HEK293T (cell line): Measurements from ENCODE around the gene WDR90.
A peak's percentile ranks its signal among the peaks of the same experiment; 100 is the strongest.

ENCODE experiments used
- CTCF ChIA-PET: fragments of 350-600 bp; formaldehyde crosslinking; extraction: SDS; loops from one replicate; lab custom pipeline; 2021; ENCODE audit warnings: antibody characterized with exemption, inconsistent platforms; lab: Yijun Ruan, JAX
- POLR2A ChIA-PET: fragments of 350-600 bp; formaldehyde crosslinking; extraction: SDS; loops from one replicate; lab custom pipeline; 2020; ENCODE audit warnings: antibody characterized with exemption, inconsistent platforms; lab: Yijun Ruan, JAX
- DNase-seq: peaks from one replicate; pipeline ENCODE4 v3.0.0; 2012; ENCODE audit warnings: mixed read lengths; ENCODE audit errors: extremely low spot score
- ARNT ChIP-seq: fragments of 450-650 bp; IDR thresholded peaks from 2 replicates; pipeline ENCODE4 v1.6.1; 2017; ENCODE audit warnings: mild to moderate bottlenecking
- BHLHE40 ChIP-seq: fragments of 450-650 bp; IDR thresholded peaks from 2 replicates; pipeline ENCODE4 v1.6.1; 2016; ENCODE audit warnings: mild to moderate bottlenecking, moderate library complexity, borderline replicate concordance
- CTBP1 ChIP-seq: fragments of 450-650 bp; IDR thresholded peaks from 2 replicates; pipeline ENCODE4 v1.6.1; 2016; ENCODE audit warnings: borderline replicate concordance
- ELF4 ChIP-seq: fragments of 450-650 bp; IDR thresholded peaks from 2 replicates; pipeline ENCODE4 v1.6.1; 2017; ENCODE audit warnings: antibody characterized with exemption
- FOXK2 ChIP-seq: fragments of 450-650 bp; IDR thresholded peaks from 2 replicates; pipeline ENCODE4 v1.6.1; 2016; ENCODE audit warnings: mild to moderate bottlenecking
- FOXM1 ChIP-seq: fragments of 450-650 bp; IDR thresholded peaks from 2 replicates; pipeline ENCODE4 v1.6.1; 2017; ENCODE audit warnings: mild to moderate bottlenecking, borderline replicate concordance
- HDGF ChIP-seq: fragments of 450-650 bp; IDR thresholded peaks from 2 replicates; pipeline ENCODE4 v1.6.1; 2017; ENCODE audit warnings: antibody characterized with exemption, borderline replicate concordance
- L3MBTL2 ChIP-seq: fragments of 450-650 bp; conservative IDR thresholded peaks from 2 replicates; pipeline ENCODE4 v1.6.1; 2016; ENCODE audit warnings: mild to moderate bottlenecking
- LEF1 ChIP-seq: fragments of 450-650 bp; IDR thresholded peaks from 2 replicates; pipeline ENCODE4 v1.6.1; 2017; ENCODE audit warnings: mild to moderate bottlenecking, borderline replicate concordance
- NFRKB ChIP-seq: fragments of 450-650 bp; IDR thresholded peaks from 2 replicates; pipeline ENCODE4 v1.6.1; 2016; ENCODE audit warnings: mild to moderate bottlenecking, moderate library complexity
- PKNOX1 ChIP-seq: fragments of 450-650 bp; IDR thresholded peaks from 2 replicates; pipeline ENCODE4 v1.6.1; 2016
- SP1 ChIP-seq: fragments of 450-650 bp; IDR thresholded peaks from 2 replicates; pipeline ENCODE4 v1.6.1; 2017
- SUZ12 ChIP-seq: fragments of 450-650 bp; IDR thresholded peaks from 2 replicates; pipeline ENCODE4 v1.6.1; 2016; ENCODE audit warnings: mild to moderate bottlenecking
- TARDBP ChIP-seq: fragments of 450-650 bp; IDR thresholded peaks from 2 replicates; pipeline ENCODE4 v1.6.1; 2016
- ZNF384 ChIP-seq: fragments of 450-650 bp; IDR thresholded peaks from 2 replicates; pipeline ENCODE4 v1.6.1; 2016

The WDR90 gene

GRCh38 chr16:667113-667779 is 18.1 kb downstream of the WDR90 start:
- no peak for TF ChIP-seq TARDBP
- peak; percentile 76; the same call in 1 of the 2 replicates for TF ChIP-seq HDGF
- no peak for DNase-seq
- ChIA-PET CTCF (interaction anchor here (0.7 to 1.0 kb wide), 2 partner anchors 14 to 23 kb away, joined by 3 read pairs; partner anchors contain the start of gene WDR24), POLR2A (interaction anchor here (0.9 to 3.0 kb wide), 5 partner anchors 12 to 31 kb away, joined by 3 to 13 read pairs (median 4); partner anchors contain the start of genes METTL26 and WDR90)

- peak; percentile 90 for DNase-seq
- ChIA-PET CTCF (interaction anchor here (0.7 to 1.0 kb wide), 2 partner anchors 15 to 22 kb away, joined by 3 read pairs; partner anchors contain the start of gene WDR24), POLR2A (interaction anchor here (0.9 to 3.0 kb wide), 5 partner anchors 11 to 32 kb away, joined by 3 to 13 read pairs (median 4); partner anchors contain the start of genes METTL26 and WDR90)
- TF ChIP-seq FOXM1 (peak; percentile 70; the same call in 1 of the 2 replicates), SUZ12 (no peak), ARNT (peak; percentile 80), ZNF384 (no peak)
These were observed 18.8 kb downstream of the WDR90 start, which contains the start of gene RHOT2 for GRCh38 chr16:667780-668518. Gene RHOT2, plus strand, starts transcription at chr16:668132. Its CDS starts 68 bp downstream, at chr16:668200.

- CTCF ChIA-PET, result no interaction called here
- POLR2A ChIA-PET, result interaction anchor here (1.1 to 3.0 kb wide), 3 partner anchors 11 to 33 kb away, joined by 3 to 13 read pairs (median 9); partner anchors contain the start of genes METTL26 and STUB1
- DNase-seq, result no peak
- TF ChIP-seq ARNT, result no peak
- TF ChIP-seq FOXK2, result no peak
- no peak for TF ChIP-seq NFRKB
- no peak for TF ChIP-seq PKNOX1
- no peak for TF ChIP-seq HDGF
- no peak for TF ChIP-seq SUZ12
These were observed 19.5 kb downstream of the WDR90 start for GRCh38 chr16:668519-669171.

- no peak for TF ChIP-seq PKNOX1
- no peak for TF ChIP-seq HDGF
- TF ChIP-seq FOXM1, result no peak
- no peak for TF ChIP-seq NFRKB
- DNase-seq, result no peak
- ChIA-PET CTCF (no interaction called here), POLR2A (interaction anchor here (1.8 to 3.0 kb wide), 2 partner anchors 10 to 12 kb away, joined by 9 to 13 read pairs; partner anchors contain the start of gene STUB1)
These were observed 20.5 kb downstream of the WDR90 start for GRCh38 chr16:669666-670065.

- ChIA-PET POLR2A (interaction anchor here (1.1 kb wide), 2 partner anchors 11 to 25 kb away, joined by 3 to 4 read pairs; no protein-coding TSS in a partner anchor), CTCF (no interaction called here)
- TF ChIP-seq TARDBP (no peak), L3MBTL2 (no peak), LEF1 (no peak), ARNT (no peak), BHLHE40 (no peak), ELF4 (no peak), CTBP1 (no peak), FOXK2 (no peak), PKNOX1 (no peak), FOXM1 (no peak), SP1 (no peak), SUZ12 (no peak), HDGF (no peak)
- DNase-seq, result no peak
These were observed 21.6 kb downstream of the WDR90 start for GRCh38 chr16:670485-671352.
